Lung (tissue), 12 donors: ENCODE data around the gene DVL3. TPM values are rescaled to one million over a fixed set of nuclear protein-coding genes. Genes with fewer than 3 reads are reported as not detected.

Source experiments
- ATAC-seq: fragments of 200-7000 bp; cut with Tn5 transposase; one replicate; pipeline ENCODE4 v1.9.1; 2020; ENCODE audit warnings: moderate number of reproducible peaks; ENCODE audit not compliant: insufficient read depth, low FRiP score
- DNase-seq, 3 donors: peaks; one replicate each; pipeline ENCODE4 v3.0.0-alpha.2; 2013 to 2017
- H3K27ac ChIP-seq, 2 donors: one replicate each; pipeline ENCODE4 v1.5.1; 2013; ENCODE audit warnings: mild to moderate bottlenecking in 2 of 2, moderate library complexity in 2 of 2, control low read depth in 1 of 2, inconsistent platforms in 1 of 2, low read depth in 1 of 2, low read length in 1 of 2
- H3K27me3 ChIP-seq, 3 donors: one replicate each; pipeline ENCODE4 v1.5.1; 2013; ENCODE audit warnings: low read length in 2 of 3; ENCODE audit not compliant: control insufficient read depth in 3 of 3, insufficient read depth in 3 of 3
- H3K36me3 ChIP-seq, 4 donors: one replicate each; pipeline ENCODE4 v1.5.1; 2013; ENCODE audit warnings: low read length in 4 of 4, mild to moderate bottlenecking in 1 of 4, moderate library complexity in 1 of 4; ENCODE audit not compliant: control insufficient read depth in 4 of 4, insufficient read depth in 4 of 4
- H3K4me1 ChIP-seq, 5 donors: one replicate each; pipeline ENCODE4 v1.5.1; 2013; ENCODE audit warnings: low read length in 5 of 5, mild to moderate bottlenecking in 2 of 5, moderate library complexity in 1 of 5; ENCODE audit not compliant: control insufficient read depth in 5 of 5, insufficient read depth in 5 of 5
- H3K4me3 ChIP-seq: one replicate; pipeline ENCODE4 v1.5.1; 2013; ENCODE audit warnings: mild to moderate bottlenecking, control low read depth, moderate library complexity
- H3K9ac ChIP-seq, 2 donors: one replicate each; pipeline ENCODE4 v1.5.1; 2013; ENCODE audit warnings: low read length in 2 of 2, control low read depth in 1 of 2; ENCODE audit not compliant: insufficient read depth in 1 of 2
- H3K9me3 ChIP-seq, 4 donors: one replicate each; pipeline ENCODE4 v1.5.1; 2013; ENCODE audit warnings: low read length in 3 of 4, mild to moderate bottlenecking in 1 of 4, moderate library complexity in 1 of 4; ENCODE audit not compliant: control insufficient read depth in 4 of 4, insufficient read depth in 3 of 4
- WGBS, 2 donors: extraction: QIAGEN DNeasy Blood & Tissue Kit; methylation state at CpG; one replicate each; pipeline ENCODE4 v1.1.7; 2013; 5-methylcytosine and 5-hydroxymethylcytosine counted together
- polyA plus RNA-seq, 2 donors: library from polyadenylated mRNA; stranded (reverse); fragments of 200-250 nt; gene quantifications; one replicate each; pipeline ENCODE4 v1.2.1, GENCODE V29; 2013
- total RNA-seq, 2 donors: library from RNA; depleted of rRNA in 1 of 2; stranded (reverse); fragments of >200 nt in 1 of 2; gene quantifications; one replicate each; pipeline ENCODE4 v1.2.1, GENCODE V29; 2014 to 2021
- TF ChIP-seq, protein P1 (sequence below): IDR thresholded peaks from 2 replicates; pipeline ENCODE4 v1.5.1; 2012; ENCODE audit warnings: mild to moderate bottlenecking; ENCODE audit errors: control extremely low read depth, extremely low read depth
- donor health status: control.
- donor health status: control.
- donor health status: Bipolar disorder and iron deficiency.
- donor health status: healthy.
- donor health status: DM: yes; HTN: yes; CAD: no.

DVL3 gene
- total and polyA plus RNA-seq, 4 donors, result 37.8 to 73.5 (median 45.8) TPM

DNA sequence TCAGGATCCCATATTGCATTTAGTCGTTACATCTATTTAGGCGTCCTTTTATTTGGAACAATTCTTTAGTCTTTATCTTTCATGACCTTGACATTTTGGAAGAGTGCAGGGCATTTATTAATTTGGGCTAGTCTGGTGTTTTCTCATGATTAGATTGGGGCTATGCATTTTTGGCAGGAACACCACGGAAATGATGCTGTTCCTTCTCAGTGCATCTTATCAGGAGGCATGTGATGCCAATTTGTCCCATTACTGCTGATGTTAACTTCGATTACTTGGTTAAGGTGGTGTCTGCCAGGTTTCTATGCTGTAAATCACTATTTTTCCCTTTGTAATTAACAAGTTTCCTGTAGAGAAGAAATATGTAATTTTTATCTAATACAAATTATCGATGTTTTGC, 56.1 kb downstream of the DVL3 start:
- WGBS, 2 donors, result 86% methylated on average over 5 of the region's 5 CpGs
- DNase-seq, result no peak
- ATAC-seq, result no peak
- no peaks in the 10 kb centered on the region for H3K9me3 ChIP-seq
- no peaks in the 10 kb centered on the region for H3K36me3 ChIP-seq
- H3K27ac ChIP-seq, result no peak overlapping the region
- TF ChIP-seq, protein P1, sequence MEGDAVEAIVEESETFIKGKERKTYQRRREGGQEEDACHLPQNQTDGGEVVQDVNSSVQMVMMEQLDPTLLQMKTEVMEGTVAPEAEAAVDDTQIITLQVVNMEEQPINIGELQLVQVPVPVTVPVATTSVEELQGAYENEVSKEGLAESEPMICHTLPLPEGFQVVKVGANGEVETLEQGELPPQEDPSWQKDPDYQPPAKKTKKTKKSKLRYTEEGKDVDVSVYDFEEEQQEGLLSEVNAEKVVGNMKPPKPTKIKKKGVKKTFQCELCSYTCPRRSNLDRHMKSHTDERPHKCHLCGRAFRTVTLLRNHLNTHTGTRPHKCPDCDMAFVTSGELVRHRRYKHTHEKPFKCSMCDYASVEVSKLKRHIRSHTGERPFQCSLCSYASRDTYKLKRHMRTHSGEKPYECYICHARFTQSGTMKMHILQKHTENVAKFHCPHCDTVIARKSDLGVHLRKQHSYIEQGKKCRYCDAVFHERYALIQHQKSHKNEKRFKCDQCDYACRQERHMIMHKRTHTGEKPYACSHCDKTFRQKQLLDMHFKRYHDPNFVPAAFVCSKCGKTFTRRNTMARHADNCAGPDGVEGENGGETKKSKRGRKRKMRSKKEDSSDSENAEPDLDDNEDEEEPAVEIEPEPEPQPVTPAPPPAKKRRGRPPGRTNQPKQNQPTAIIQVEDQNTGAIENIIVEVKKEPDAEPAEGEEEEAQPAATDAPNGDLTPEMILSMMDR, result no peak
- no peak overlapping the region for H3K9ac ChIP-seq
- peaks cover 0 to 2% (median 0%) of the 10 kb centered on the region in 5 donors for H3K4me1 ChIP-seq
- H3K4me3 ChIP-seq, result no peak overlapping the region
- H3K27me3 ChIP-seq, result no peaks in the 10 kb centered on the region

DNA sequence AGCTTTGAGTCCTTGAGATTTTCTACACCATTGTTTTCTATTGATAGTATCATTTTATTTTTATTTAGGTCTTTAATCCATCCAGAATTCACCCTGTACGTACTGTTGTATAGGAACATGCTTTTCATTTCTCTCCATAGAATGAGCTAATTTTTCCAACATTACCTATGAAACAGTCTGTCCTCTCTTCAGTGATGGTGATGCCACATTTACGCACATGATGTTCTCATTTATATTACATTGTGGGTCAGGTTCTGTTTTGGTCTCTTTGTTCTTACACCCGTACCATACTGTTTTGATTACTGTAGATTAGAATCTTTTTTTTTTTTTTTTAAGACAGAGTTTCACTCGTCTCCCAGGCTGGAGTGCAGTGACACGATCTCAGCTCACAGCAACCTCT, 56.5 kb downstream of the DVL3 start:
- WGBS, 2 donors, result 84 to 87% methylated on average over 5 of the region's 5 CpGs
- ATAC-seq (no peak), DNase-seq (no peak)
- Histone ChIP-seq H3K9ac (no peak overlapping the region), H3K36me3 (no peaks in the 10 kb centered on the region), H3K9me3 (no peaks in the 10 kb centered on the region), H3K4me3 (no peak overlapping the region), H3K4me1 (peaks cover 0 to 2% (median 0%) of the 10 kb centered on the region in 5 donors), H3K27me3 (no peaks in the 10 kb centered on the region), H3K27ac (no peak overlapping the region)
- TF ChIP-seq, protein P1, result no peak

DNA sequence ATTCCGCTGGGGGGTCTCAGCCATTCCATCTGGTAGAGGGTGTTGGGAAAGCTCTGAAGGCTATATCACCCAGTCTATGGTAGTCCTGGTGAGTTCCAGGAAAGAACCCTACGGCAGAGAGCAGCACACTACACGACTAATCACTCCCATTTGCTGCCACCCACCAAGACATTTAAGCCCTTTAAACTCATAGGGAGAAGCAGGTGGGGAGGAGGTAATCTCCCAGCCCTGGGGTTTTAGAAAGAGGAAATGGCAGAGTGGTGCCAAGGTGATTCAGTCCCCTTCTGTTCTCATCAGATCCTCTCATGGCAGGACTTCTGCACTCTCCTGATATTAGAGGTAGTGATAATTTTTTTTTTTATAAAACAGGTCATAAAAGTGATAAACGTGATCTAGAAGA, 63.6 kb downstream of the DVL3 start:
- Histone ChIP-seq H3K9ac (no peak overlapping the region), H3K27ac (no peak overlapping the region), H3K4me3 (no peak overlapping the region), H3K9me3 (no peaks in the 10 kb centered on the region), H3K27me3 (peaks cover 0 to 3% (median 0%) of the 10 kb centered on the region in 3 donors), H3K4me1 (peaks cover 0 to 2% (median 0%) of the 10 kb centered on the region in 5 donors), H3K36me3 (no peaks in the 10 kb centered on the region)
- 62 to 70% methylated on average over 4 of the region's 4 CpGs for WGBS, 2 donors
- DNase-seq, result no peak
- ATAC-seq, result no peak
- TF ChIP-seq, protein P1, result no peak

DNA sequence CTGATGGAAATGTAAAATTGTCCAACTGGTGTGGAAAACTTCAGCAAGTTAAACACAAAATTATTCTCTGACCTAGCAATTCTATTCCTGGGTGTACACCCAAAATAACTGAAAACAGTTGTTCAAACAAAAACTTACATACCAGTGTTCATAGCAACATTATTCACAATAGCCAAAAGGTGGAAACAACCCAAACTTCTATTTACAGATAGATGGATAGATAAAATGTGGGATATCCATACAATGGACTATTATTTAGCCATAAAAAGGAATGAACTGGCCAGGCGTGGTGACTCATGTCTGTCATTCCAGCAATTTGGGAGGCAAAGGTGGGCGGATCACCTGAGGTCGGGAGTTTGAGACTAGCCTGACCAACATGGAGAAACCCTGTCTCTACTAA, 67.3 kb downstream of the DVL3 start:
- no peak for DNase-seq
- whole genome bisulfite sequencing, 2 donors, result 79 to 89% methylated on average over 3 of the region's 3 CpGs
- TF ChIP-seq, protein P1, result no peak

More for the DNA sequence above, 67.3 kb downstream of the DVL3 start:
- Histone ChIP-seq H3K9ac (no peak overlapping the region), H3K4me3 (no peak overlapping the region), H3K27me3 (peaks cover 0 to 4% (median 3%) of the 10 kb centered on the region in 3 donors), H3K27ac (no peak overlapping the region), H3K4me1 (no peaks in the 10 kb centered on the region), H3K36me3 (no peaks in the 10 kb centered on the region), H3K9me3 (no peaks in the 10 kb centered on the region)
- ATAC-seq, result no peak
